GM12878 (cell line): ENCODE measurements around the gene LGALS9. TPM values are rescaled to one million over a fixed set of nuclear protein-coding genes. Genes with fewer than 3 reads are reported as not detected.

Source experiments
- ATAC-seq: fragments of 200-7000 bp; cut with Tn5 transposase; 3 replicates; pipeline ENCODE4 v1.9.1; 2020; ENCODE audit warnings: mild to moderate bottlenecking, moderate library complexity
- BruUV-seq: library from RNA; stranded (reverse); fragments of 400-500 nt; replicated peaks from 2 replicates; lab custom pipeline; 2021; lab: Mats Ljungman, UMichigan
- CTCF ChIA-PET: fragments of 300-600 bp; sonication (Branson Sonifier 250); formaldehyde crosslinking; extraction: SDS; loops from one replicate; lab custom pipeline; 2021; ENCODE audit warnings: inconsistent platforms; lab: Yijun Ruan, JAX
- POLR2A ChIA-PET: fragments of 350-600 bp; formaldehyde crosslinking; extraction: SDS; loops from one replicate; lab custom pipeline; 2021; ENCODE audit warnings: inconsistent platforms; lab: Charles Lee
- RAD21 ChIA-PET: fragments of 300-600 bp; sonication (Branson Sonifier 250); formaldehyde crosslinking; loops from one replicate; lab custom pipeline; 2023; ENCODE audit warnings: antibody characterized with exemption; ENCODE audit not compliant: unreplicated experiment; lab: Charles Lee
- SMC1A ChIA-PET: fragments of 300-600 bp; sonication (Branson Sonifier 250); formaldehyde crosslinking; loops from one replicate; lab custom pipeline; 2023; ENCODE audit not compliant: unreplicated experiment, uncharacterized antibody; lab: Charles Lee
- DNase-seq: peaks from one replicate; pipeline ENCODE4 v3.0.0-alpha.2; 2011; ENCODE audit warnings: low read depth, low spot score
- FAIRE-seq: peaks from 3 replicates; lab custom pipeline; 2011; peaks lifted over from hg19 to GRCh38; lab: Jason Lieb, UNC
- H2AFZ ChIP-seq: 2 replicates; pipeline ENCODE4 v1.6.0; 2011; ENCODE audit warnings: low read depth, low read length, control low read depth; ENCODE audit not compliant: control insufficient read depth
- H3K27ac ChIP-seq: 2 replicates; pipeline ENCODE4 v1.5.1; 2011; ENCODE audit warnings: control low read depth; ENCODE audit not compliant: control insufficient read depth, insufficient read depth
- H3K27me3 ChIP-seq, 2 experiments: replicated peaks in 1 of 2; 2 replicates each; pipeline versions ENCODE4 v1.6.0 to v1.6.1; 2011; ENCODE audit warnings: low read length in 1 of 2; ENCODE audit not compliant: control insufficient read depth in 2 of 2, insufficient read depth in 2 of 2
- H3K36me3 ChIP-seq, 2 experiments: 2 replicates each; pipeline ENCODE4 v1.5.1; 2011; ENCODE audit warnings: low read length in 1 of 2; ENCODE audit not compliant: control insufficient read depth in 2 of 2, insufficient read depth in 2 of 2
- H3K4me1 ChIP-seq: 2 replicates; pipeline ENCODE4 v1.6.1; 2011; ENCODE audit warnings: mild to moderate bottlenecking, low read length, moderate library complexity, mixed read lengths; ENCODE audit not compliant: control insufficient read depth, insufficient read depth
- H3K4me2 ChIP-seq: 2 replicates; pipeline ENCODE4 v1.6.0; 2011; ENCODE audit warnings: control low read depth; ENCODE audit not compliant: control insufficient read depth, insufficient read depth
- H3K4me3 ChIP-seq: fragments of 200-600 bp; sonication (generic); 2 replicates; pipeline ENCODE4 v1.5.1; 2016
- H3K79me2 ChIP-seq: 2 replicates; pipeline ENCODE4 v1.6.0; 2011; ENCODE audit warnings: low read length; ENCODE audit not compliant: control insufficient read depth, insufficient read depth
- H3K9ac ChIP-seq: 2 replicates; pipeline ENCODE4 v1.8.0; 2011; ENCODE audit warnings: low read length, control low read depth, mixed read lengths; ENCODE audit not compliant: control insufficient read depth, insufficient read depth
- H3K9me3 ChIP-seq: replicated peaks from 3 replicates; pipeline ENCODE4 v1.5.1; 2011; ENCODE audit warnings: mild to moderate bottlenecking, low read length; ENCODE audit not compliant: control insufficient read depth, insufficient read depth
- H4K20me1 ChIP-seq: 2 replicates; pipeline ENCODE4 v1.6.0; 2011; ENCODE audit not compliant: control insufficient read depth, insufficient read depth
- CBX3 ChIP-seq: fragments of 200-600 bp; sonication (generic); IDR thresholded peaks from 2 replicates; pipeline ENCODE4 v1.6.1; 2016; ENCODE audit warnings: low read depth, borderline replicate concordance
- EP300 ChIP-seq, 2 experiments: fragments of 150-350 bp in 1 of 2; IDR thresholded peaks; 2 replicates each; pipeline ENCODE4 v1.6.1; 2011 to 2012; ENCODE audit warnings: low read depth in 2 of 2, low read length in 2 of 2, borderline replicate concordance in 1 of 2, improper control_type of control experiment in 1 of 2, inconsistent platforms in 1 of 2; ENCODE audit not compliant: control insufficient read depth in 1 of 2
- IRF4 ChIP-seq: IDR thresholded peaks from 2 replicates; pipeline ENCODE4 v1.6.1; 2011; ENCODE audit warnings: low read depth, low read length
- JUND ChIP-seq: IDR thresholded peaks from 2 replicates; pipeline ENCODE4 v1.6.1; 2012; ENCODE audit warnings: low read depth, mild to moderate bottlenecking, low read length, improper control_type of control experiment, moderate library complexity
- MTA2 ChIP-seq: fragments of 450-650 bp; IDR thresholded peaks from 2 replicates; pipeline ENCODE4 v1.6.1; 2016; ENCODE audit warnings: low read depth, mild to moderate bottlenecking, moderate library complexity
- RELA ChIP-seq: fragments of 450-650 bp; IDR thresholded peaks from 2 replicates; pipeline ENCODE4 v1.8.0; 2014; ENCODE audit warnings: borderline replicate concordance; ENCODE audit not compliant: partially characterized antibody
- STAT1 ChIP-seq: fragments of 450-650 bp; conservative IDR thresholded peaks from 2 replicates; pipeline ENCODE4 v1.6.1; 2014; ENCODE audit warnings: antibody characterized with exemption, mild to moderate bottlenecking
- TCF7 ChIP-seq: IDR thresholded peaks from 2 replicates; pipeline ENCODE4 v1.6.1; 2014; ENCODE audit warnings: antibody characterized with exemption, borderline replicate concordance
- ZNF274 ChIP-seq: IDR thresholded peaks from one replicate; pipeline ENCODE4 v1.8.0; 2011; ENCODE audit not compliant: insufficient read length, insufficient read depth
- WGBS: methylation state at CpG from one replicate; pipeline ENCODE4 v1.1.6; 2016; ENCODE audit warnings: low lambda C conversion rate; ENCODE audit not compliant: insufficient replicate concordance, insufficient coverage; ENCODE audit errors: missing lambda C conversion rate; 5-methylcytosine and 5-hydroxymethylcytosine counted together
- in situ Hi-C: fragments of 300-500 bp; cut with MboI; formaldehyde crosslinking; loops from 9 replicates; pipeline ENCODE4 v1.14.3; 2018; ENCODE audit warnings: mixed read lengths
- intact Hi-C: fragments of 100-400 bp; cut with micrococcal nuclease; formaldehyde crosslinking; loops from one replicate; pipeline ENCODE4 v1.14.2; 2022; ENCODE audit not compliant: unreplicated experiment
- polyA plus RNA-seq, 11 experiments: library from polyadenylated mRNA; depleted of rRNA in 4 of 11; unstranded in 6 of 11; stranded (reverse) in 5 of 11; fragments of >200 nt; fragmentation: Nextera tagmentation in 4 of 11; fragmentation: Illumina TruSeq in 1 of 11; extraction: Ambion mirVana in 4 of 11; extraction: Trizol in 1 of 11; gene quantifications; 1 replicate in 1 of 11; 2 replicates in 10 of 11; pipeline versions ENCODE4 v1.2.1 to v1.2.3, GENCODE V29; 2011 to 2016; ENCODE audit warnings: inconsistent platforms in 2 of 11, missing spikeins in 2 of 11, low read depth in 1 of 11
- total RNA-seq, 4 experiments: library from RNA; depleted of rRNA in 3 of 4; stranded (reverse); fragments of >200 nt in 3 of 4; fragmentation: Illumina TruSeq in 1 of 4; extraction: Trizol in 1 of 4; gene quantifications; 2 replicates each; pipeline versions ENCODE4 v1.2.1 to v1.2.3, GENCODE V29; 2013 to 2021
- TF ChIP-seq, protein P1 (sequence below): fragments of 450-650 bp; IDR thresholded peaks from 2 replicates; pipeline ENCODE4 v1.6.1; 2016; ENCODE audit warnings: mild to moderate bottlenecking
- TF ChIP-seq, protein P2 (sequence below): fragments of 450-650 bp; IDR thresholded peaks from 2 replicates; pipeline ENCODE4 v1.6.1; 2018; ENCODE audit warnings: mild to moderate bottlenecking, low read depth, moderate library complexity; ENCODE audit not compliant: partially characterized antibody
- TF ChIP-seq, protein P3 (sequence below): IDR thresholded peaks from 2 replicates; pipeline ENCODE4 v1.6.1; 2012; ENCODE audit warnings: mild to moderate bottlenecking, low read depth, low read length
- TF ChIP-seq, protein P4 (sequence below): fragments of 150-350 bp; IDR thresholded peaks from 2 replicates; pipeline ENCODE4 v1.6.1; 2014; ENCODE audit warnings: mild to moderate bottlenecking, low read depth, low read length

Gene LGALS9
- total and polyA plus RNA-seq, 10 of the 15 experiments (the other 5 are each of a cell fraction or from before 2014, with no cell fraction given), result 22.5 to 294 (median 155) TPM

DNA sequence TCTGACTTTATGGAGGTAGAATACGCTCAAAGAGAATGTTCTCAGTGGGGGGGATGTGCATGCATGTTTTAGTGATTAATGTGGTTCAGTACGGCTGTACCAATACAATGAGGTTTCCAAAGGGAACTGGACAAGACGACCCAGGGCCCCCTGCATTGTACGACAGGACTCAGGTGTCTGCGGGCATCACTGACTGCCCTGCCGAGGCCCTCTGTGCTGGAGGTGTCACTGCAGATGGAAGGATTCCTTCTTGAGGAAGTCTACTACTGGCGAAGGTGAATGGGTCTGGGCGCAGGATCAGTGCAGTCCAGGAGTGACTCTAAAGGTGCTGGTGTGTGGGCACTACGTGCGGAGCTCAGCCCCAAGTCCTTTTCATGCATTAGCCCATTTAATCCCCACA lies 3.5 kb upstream of the LGALS9 start:
- BruUV-seq, result no TSS peak
- FAIRE-seq, result no peak
- ChIA-PET SMC1A (no interaction called here), RAD21 (no interaction called here), POLR2A (no interaction called here), CTCF (no interaction called here)
- 83% methylated on average over 8 of the region's 10 CpGs for WGBS
- intact Hi-C loops, result no loop called here
- H3K4me2 ChIP-seq, result no peak overlapping the region
- no peak overlapping the region for H3K4me3 ChIP-seq
- H2AFZ ChIP-seq, result no peak overlapping the region
- no peaks in the 10 kb centered on the region for H4K20me1 ChIP-seq
- in situ Hi-C loops, result no loop called here
- H3K9me3 ChIP-seq, result no peaks in the 10 kb centered on the region; the same call in 2 of the 3 replicates
- H3K36me3 ChIP-seq, result peaks cover 3 to 16% of the 10 kb centered on the region in 2 experiments; a peak in 3 of 4 replicates
- DNase-seq, result no peak
- H3K4me1 ChIP-seq, result peaks cover 4% of the 10 kb centered on the region; the same call in 1 of the 2 replicates
- H3K9ac ChIP-seq, result no peak overlapping the region
- H3K79me2 ChIP-seq, result peaks cover 17% of the 10 kb centered on the region
- H3K27ac ChIP-seq, result no peak overlapping the region
- ATAC-seq, result no peak
- no peaks in the 10 kb centered on the region for H3K27me3 ChIP-seq
- TF ChIP-seq JUND (no peak), TCF7 (no peak), RELA (no peak), EP300 (IDR thresholded peaks at IDR 0.05; ENCODE audit: borderline replicate concordance in 1 of 2, control insufficient read depth in 1 of 2, low read depth in 2 of 2, low read length in 2 of 2) (no peak), IRF4 (no peak), ZNF274 (no peak), MTA2 (no peak), STAT1 (no peak), CBX3 (no peak)
- TF ChIP-seq, protein P1, sequence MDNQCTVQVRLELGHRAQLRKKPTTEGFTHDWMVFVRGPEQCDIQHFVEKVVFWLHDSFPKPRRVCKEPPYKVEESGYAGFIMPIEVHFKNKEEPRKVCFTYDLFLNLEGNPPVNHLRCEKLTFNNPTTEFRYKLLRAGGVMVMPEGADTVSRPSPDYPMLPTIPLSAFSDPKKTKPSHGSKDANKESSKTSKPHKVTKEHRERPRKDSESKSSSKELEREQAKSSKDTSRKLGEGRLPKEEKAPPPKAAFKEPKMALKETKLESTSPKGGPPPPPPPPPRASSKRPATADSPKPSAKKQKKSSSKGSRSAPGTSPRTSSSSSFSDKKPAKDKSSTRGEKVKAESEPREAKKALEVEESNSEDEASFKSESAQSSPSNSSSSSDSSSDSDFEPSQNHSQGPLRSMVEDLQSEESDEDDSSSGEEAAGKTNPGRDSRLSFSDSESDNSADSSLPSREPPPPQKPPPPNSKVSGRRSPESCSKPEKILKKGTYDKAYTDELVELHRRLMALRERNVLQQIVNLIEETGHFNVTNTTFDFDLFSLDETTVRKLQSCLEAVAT, result no peak
- TF ChIP-seq, protein P2, sequence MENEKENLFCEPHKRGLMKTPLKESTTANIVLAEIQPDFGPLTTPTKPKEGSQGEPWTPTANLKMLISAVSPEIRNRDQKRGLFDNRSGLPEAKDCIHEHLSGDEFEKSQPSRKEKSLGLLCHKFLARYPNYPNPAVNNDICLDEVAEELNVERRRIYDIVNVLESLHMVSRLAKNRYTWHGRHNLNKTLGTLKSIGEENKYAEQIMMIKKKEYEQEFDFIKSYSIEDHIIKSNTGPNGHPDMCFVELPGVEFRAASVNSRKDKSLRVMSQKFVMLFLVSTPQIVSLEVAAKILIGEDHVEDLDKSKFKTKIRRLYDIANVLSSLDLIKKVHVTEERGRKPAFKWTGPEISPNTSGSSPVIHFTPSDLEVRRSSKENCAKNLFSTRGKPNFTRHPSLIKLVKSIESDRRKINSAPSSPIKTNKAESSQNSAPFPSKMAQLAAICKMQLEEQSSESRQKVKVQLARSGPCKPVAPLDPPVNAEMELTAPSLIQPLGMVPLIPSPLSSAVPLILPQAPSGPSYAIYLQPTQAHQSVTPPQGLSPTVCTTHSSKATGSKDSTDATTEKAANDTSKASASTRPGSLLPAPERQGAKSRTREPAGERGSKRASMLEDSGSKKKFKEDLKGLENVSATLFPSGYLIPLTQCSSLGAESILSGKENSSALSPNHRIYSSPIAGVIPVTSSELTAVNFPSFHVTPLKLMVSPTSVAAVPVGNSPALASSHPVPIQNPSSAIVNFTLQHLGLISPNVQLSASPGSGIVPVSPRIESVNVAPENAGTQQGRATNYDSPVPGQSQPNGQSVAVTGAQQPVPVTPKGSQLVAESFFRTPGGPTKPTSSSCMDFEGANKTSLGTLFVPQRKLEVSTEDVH, result no peak
- TF ChIP-seq, protein P3, sequence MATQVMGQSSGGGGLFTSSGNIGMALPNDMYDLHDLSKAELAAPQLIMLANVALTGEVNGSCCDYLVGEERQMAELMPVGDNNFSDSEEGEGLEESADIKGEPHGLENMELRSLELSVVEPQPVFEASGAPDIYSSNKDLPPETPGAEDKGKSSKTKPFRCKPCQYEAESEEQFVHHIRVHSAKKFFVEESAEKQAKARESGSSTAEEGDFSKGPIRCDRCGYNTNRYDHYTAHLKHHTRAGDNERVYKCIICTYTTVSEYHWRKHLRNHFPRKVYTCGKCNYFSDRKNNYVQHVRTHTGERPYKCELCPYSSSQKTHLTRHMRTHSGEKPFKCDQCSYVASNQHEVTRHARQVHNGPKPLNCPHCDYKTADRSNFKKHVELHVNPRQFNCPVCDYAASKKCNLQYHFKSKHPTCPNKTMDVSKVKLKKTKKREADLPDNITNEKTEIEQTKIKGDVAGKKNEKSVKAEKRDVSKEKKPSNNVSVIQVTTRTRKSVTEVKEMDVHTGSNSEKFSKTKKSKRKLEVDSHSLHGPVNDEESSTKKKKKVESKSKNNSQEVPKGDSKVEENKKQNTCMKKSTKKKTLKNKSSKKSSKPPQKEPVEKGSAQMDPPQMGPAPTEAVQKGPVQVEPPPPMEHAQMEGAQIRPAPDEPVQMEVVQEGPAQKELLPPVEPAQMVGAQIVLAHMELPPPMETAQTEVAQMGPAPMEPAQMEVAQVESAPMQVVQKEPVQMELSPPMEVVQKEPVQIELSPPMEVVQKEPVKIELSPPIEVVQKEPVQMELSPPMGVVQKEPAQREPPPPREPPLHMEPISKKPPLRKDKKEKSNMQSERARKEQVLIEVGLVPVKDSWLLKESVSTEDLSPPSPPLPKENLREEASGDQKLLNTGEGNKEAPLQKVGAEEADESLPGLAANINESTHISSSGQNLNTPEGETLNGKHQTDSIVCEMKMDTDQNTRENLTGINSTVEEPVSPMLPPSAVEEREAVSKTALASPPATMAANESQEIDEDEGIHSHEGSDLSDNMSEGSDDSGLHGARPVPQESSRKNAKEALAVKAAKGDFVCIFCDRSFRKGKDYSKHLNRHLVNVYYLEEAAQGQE, result no peak
- TF ChIP-seq, protein P4, sequence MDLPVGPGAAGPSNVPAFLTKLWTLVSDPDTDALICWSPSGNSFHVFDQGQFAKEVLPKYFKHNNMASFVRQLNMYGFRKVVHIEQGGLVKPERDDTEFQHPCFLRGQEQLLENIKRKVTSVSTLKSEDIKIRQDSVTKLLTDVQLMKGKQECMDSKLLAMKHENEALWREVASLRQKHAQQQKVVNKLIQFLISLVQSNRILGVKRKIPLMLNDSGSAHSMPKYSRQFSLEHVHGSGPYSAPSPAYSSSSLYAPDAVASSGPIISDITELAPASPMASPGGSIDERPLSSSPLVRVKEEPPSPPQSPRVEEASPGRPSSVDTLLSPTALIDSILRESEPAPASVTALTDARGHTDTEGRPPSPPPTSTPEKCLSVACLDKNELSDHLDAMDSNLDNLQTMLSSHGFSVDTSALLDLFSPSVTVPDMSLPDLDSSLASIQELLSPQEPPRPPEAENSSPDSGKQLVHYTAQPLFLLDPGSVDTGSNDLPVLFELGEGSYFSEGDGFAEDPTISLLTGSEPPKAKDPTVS, result no peak
